NCI-H128 (cell line): ENCODE measurements around the gene KRT82.
"Not testable (repeated sequence)": the region's sequence is repeated elsewhere in the genome, so short reads cannot be mapped to it uniquely, and the experiment has no call there.

Experiments
- DNase-seq: peaks from one replicate; lab custom pipeline; 2025; ENCODE audit not compliant: unreplicated experiment; lab: John Stamatoyannopoulos, UW

Gene KRT82

GRCh38 chr12:52405922-52406385 lies at the start of gene KRT82:
KRT82 (minus strand) TSS chr12:52406335; CDS start chr12:52406277, 58 bp downstream.
- no peak for DNase-seq

DNA sequence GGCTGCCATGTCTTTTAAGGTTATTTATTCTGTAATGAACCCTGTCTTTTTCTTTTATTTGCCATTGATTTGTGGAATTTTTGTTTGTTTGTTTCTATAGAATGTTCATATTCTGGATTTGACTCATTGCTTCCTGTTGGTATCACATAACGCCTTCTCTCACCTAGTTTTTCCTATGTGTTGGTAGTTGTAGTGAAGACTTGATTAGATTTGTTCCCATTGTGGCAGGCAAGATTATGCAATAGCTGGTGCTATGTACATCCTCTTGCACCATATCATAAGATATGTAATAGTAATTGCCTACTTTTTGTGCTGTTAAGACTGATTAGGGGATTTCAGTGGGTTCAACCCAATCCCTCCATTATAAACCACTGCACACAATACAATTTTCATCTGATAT lies 49.7 kb upstream of the KRT82 start:
- no peak for DNase-seq

DNA sequence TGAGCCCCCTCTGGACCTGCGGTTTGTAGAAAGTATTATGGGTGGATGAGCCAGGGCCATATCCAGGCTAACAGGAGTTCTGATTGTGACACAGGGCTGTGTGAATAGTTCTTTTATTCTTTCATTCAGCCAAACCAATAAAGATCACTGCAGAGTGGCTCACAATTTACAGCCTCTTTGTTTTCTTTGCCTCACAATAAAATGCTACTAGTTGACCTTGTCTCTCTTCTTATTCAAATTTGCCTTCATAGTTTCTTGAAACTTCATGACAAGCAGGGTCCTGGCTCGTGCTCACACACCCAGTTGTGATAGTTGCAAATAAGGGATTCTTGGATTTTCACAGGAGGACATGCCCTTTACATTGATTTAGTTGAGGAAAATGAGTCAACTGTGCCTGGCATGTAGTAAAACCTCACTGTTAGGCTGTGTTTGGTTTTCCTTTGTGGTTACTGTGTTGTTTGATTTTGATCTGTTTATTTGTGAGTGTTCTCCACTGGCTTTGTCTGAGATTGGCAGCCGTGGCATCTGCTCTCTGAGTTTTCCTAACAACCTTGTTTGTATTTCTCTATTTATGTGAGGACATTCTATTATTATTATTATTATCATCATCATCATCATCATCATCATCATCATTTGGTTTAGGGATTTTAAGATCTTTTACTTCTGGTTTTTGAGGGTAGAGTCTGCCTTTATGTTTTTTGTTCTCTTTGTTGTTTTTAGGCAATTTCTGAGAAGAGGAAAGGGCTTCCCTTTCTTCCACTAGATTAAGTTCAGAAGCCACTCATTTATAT lies 48.5 kb upstream of the KRT82 start:
- DNase-seq: no peak

- no peak for DNase-seq
These were observed 46.0 kb upstream of the KRT82 start, which contains the start of gene KRT6B for GRCh38 chr12:52452101-52452500. KRT6B (minus strand) TSS chr12:52452146; CDS start chr12:52452078, 68 bp downstream.

GRCh38 chr12:52448228-52448627 lies 42.1 kb upstream of the KRT82 start:
- no peak for DNase-seq

- not testable (repeated sequence) for DNase-seq
These were observed 41.1 kb upstream of the KRT82 start for GRCh38 chr12:52447196-52447595.

DNA sequence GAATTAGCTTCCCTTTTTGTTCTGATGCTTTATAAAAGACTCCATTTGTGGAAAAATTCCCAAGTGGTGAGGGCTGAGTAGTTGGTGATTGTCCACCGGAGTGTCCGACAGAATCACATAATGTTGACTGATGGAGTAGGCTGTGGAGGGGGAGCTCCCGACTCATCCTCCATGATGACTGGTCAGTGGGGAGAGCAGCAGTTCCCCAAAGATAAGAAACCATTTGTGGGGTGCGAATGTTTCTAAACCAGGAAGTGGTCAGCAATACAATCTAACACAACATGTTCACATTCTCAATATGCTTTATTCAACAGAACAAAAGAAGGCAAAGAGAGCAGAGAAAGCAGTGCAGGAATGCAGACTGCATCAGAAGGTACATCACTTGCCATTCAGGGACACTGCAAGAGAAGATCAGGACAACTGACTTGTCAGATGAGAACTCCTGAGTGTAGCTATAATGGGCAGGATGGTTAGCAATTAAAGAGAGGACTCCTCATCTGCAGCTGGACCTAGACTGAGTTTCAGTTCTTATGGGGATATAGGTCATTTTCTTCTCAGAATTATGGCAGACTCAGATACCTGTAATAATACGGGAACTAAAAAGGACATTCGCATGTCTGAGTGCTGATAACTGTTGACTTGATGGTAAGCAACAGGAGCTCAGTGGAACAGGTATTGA lies 40.4 kb upstream of the KRT82 start:
- no peak for DNase-seq

- DNase-seq: no peak
These were observed 39.7 kb upstream of the KRT82 start for GRCh38 chr12:52445876-52446275.

DNA sequence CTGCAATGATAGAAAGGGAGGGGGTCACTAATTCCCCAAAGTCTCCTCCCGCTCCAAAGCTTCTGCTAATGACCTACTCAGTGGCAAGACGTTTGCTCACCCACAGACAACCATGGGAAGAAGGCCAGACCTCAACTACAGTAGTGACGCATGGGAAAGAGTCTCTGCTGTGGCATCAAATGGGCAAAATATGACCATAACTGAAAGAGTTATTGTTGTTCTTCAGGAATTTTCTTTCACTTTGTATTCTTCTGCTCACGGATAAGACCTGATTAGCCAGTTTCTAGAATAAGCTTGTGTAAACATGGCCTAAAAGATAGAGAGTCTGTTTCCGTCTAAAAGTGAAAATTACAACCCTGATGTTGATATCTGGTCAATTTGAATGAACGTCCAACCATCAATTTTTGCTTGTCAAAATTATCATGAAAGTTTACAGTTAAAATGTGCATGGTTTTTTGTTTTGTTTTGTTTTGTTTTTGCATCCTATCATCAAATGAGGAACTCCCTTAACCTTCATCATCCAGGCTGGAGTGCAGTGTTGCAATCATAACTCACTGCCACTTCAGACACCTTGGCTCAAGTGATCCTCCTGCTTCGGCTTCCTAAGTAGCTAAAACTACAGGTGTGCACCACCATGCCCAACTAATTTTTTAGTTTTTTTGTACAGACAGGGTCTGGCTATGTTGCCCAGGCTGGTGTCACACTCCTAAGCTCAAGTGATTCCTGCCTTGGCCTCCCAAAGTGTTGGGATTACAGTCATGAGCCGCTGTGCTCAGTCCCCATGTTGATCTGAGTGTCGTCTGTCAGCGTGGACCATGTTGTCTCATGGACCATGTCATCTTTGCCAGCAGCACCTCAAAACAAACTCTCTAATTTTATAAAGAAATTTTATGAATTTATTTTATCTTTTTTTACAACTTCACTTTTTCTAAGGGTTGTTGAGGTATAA lies 38.8 kb upstream of the KRT82 start:
- DNase-seq: no peak

- DNase-seq: no peak
These were observed 37.8 kb upstream of the KRT82 start for GRCh38 chr12:52443966-52444365.

- DNase-seq: no peak
These were observed 36.5 kb upstream of the KRT82 start for GRCh38 chr12:52442600-52443061.

- no peak for DNase-seq
These were observed 35.3 kb upstream of the KRT82 start for GRCh38 chr12:52441320-52441911.

GRCh38 chr12:52440821-52441319 lies 34.7 kb upstream of the KRT82 start:
- no peak for DNase-seq

DNA sequence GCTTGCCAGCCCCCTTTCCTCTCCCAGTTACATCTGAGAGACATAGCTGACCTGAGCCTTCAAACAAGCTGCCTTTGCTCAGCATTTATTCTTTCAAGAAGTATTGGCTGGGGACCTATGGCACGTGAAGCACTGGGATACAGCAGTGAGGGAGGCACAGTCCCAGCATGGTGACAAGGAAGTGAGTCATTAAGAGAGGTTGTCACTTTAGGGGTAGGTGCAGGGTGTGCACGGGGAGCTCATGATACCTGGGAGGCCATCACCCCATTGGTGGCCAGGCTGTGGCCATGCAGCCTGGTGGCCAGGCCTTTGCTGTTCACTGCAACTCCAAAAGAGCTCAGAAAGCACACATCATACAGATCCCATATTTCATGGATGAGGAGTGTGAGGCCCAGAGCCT lies 33.7 kb upstream of the KRT82 start:
- DNase-seq: no peak

- DNase-seq: no peak
These were observed 33.3 kb upstream of the KRT82 start for GRCh38 chr12:52439420-52439819.

DNA sequence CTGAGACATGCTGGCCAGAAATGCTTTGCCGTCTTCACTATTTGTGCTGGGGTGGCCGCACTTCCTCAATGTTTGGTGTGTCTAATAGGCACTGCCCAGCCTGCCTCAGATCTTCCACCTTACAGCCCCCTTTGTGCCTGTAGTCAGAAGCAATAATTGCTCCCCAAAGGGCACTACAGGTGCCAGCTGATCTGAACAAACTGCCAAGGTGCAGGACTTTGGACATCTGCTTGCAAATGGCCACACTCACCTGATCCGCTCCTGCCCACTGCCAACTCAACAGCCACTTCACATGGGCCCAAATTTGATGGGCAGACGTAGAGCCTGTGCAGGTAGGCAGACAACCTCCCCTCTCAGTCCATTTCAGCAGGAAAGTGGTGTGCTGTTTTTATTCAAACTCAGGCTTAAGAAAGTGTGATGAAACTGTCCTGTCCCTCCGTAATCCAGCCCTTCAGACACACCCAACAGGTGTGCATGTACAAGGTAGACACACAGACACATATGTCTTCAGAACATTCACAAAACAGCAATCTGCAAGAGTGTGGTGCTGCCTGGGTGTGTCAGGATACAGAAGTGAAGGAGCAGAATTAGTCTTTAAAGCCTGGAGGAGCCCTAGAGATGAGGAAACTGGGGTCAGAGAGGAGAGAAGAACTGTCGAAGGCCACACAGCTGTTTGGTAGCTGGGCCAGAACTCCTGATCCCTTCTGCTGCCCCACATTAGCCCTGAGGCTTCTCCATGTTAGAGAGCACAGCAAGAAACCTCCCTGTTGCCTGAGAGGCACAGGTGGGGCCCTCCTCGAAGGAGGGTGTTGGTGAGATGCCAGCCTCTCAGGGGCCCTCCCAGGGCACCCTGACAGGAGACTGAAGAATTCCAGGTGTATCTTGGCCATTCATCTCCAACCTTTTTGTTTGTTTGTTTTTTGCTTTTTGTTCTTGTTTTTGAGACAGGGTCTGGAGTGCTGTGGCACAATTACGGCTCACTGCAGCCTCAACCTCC lies 32.5 kb upstream of the KRT82 start:
- DNase-seq: no peak

DNA sequence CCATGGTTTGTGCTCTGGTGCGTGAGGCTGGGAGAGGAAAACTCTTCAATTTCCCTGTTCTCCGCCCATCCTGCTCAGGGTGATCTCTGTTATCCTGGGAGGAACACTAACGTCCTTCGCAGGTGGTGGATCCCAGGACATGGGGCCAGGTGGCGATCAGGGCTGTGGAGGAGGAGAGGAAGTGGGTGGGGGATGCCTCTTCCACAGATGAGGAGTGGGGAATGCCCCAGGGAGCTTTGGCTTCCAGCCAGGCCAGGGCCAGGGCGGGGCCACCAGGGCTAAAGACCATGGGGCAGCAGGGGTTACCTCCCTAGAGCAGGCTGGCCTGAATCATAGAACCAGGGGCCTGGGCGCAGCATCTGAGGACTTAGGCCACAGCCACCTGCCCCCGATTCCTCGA lies 31.4 kb upstream of the KRT82 start:
- no peak for DNase-seq

GRCh38 chr12:52436828-52437474 lies 30.8 kb upstream of the KRT82 start:
- no peak for DNase-seq
